RWPE1 (cell line): Measurements from ENCODE around the gene SCARF2.

Experiments
- CTCF ChIA-PET: fragments of 350-600 bp; sonication (Branson Sonifier 250); formaldehyde crosslinking; extraction: SDS; loops from one replicate; lab custom pipeline; 2021; lab: Yijun Ruan, JAX
- POLR2A ChIA-PET: fragments of 400-600 bp; formaldehyde crosslinking; extraction: SDS; loops from one replicate; lab custom pipeline; 2020; ENCODE audit warnings: antibody characterized with exemption; ENCODE audit not compliant: low non-redundant PET; lab: Yijun Ruan, JAX
- DNase-seq: peaks from one replicate; pipeline ENCODE4 v3.0.0; 2012; ENCODE audit warnings: low spot score
- H3K27ac ChIP-seq: fragments of 450-650 bp; 2 replicates; pipeline ENCODE4 v1.5.1; 2017
- TF ChIP-seq, protein P1 (sequence below): fragments of 450-650 bp; conservative IDR thresholded peaks from 2 replicates; pipeline ENCODE4 v1.5.1; 2017; ENCODE audit warnings: low read depth, mild to moderate bottlenecking

The SCARF2 gene

GRCh38 chr22:20438678-20439492, 1.3 kb upstream of the SCARF2 start:
- CTCF ChIA-PET, result no interaction called here
- TF ChIP-seq, protein P1, sequence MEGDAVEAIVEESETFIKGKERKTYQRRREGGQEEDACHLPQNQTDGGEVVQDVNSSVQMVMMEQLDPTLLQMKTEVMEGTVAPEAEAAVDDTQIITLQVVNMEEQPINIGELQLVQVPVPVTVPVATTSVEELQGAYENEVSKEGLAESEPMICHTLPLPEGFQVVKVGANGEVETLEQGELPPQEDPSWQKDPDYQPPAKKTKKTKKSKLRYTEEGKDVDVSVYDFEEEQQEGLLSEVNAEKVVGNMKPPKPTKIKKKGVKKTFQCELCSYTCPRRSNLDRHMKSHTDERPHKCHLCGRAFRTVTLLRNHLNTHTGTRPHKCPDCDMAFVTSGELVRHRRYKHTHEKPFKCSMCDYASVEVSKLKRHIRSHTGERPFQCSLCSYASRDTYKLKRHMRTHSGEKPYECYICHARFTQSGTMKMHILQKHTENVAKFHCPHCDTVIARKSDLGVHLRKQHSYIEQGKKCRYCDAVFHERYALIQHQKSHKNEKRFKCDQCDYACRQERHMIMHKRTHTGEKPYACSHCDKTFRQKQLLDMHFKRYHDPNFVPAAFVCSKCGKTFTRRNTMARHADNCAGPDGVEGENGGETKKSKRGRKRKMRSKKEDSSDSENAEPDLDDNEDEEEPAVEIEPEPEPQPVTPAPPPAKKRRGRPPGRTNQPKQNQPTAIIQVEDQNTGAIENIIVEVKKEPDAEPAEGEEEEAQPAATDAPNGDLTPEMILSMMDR, result no peak
- no peak for DNase-seq
- POLR2A ChIA-PET, result no interaction called here
- peak overlapping the region; percentile 37; the same call in 1 of the 2 replicates for H3K27ac ChIP-seq

DNA sequence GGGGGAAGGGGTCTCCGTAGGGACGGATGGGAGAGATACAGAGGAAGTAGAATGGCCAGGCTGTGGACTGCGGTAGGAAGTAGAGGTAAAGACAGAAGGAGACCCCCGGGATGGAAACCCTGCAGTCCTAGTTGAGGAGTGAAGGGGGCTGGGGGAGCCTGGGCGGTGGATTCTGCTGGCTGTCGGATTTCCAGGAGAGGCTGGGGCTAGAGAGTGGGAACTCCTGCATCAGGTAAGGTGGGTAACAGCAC, 727 bp upstream of the SCARF2 start:
- DNase-seq, result no peak
- CTCF ChIA-PET, result no interaction called here
- TF ChIP-seq, protein P1, result no peak
- H3K27ac ChIP-seq, result peak overlapping the region; percentile 37; the same call in 1 of the 2 replicates
- POLR2A ChIA-PET, result no interaction called here

GRCh38 chr22:20436768-20437612, 635 bp downstream of the SCARF2 start:
- DNase-seq, result no peak
- TF ChIP-seq, protein P1, result no peak
- peak overlapping the region; percentile 4; the same call in 1 of the 2 replicates for H3K27ac ChIP-seq
- ChIA-PET CTCF (no interaction called here), POLR2A (no interaction called here)

DNA sequence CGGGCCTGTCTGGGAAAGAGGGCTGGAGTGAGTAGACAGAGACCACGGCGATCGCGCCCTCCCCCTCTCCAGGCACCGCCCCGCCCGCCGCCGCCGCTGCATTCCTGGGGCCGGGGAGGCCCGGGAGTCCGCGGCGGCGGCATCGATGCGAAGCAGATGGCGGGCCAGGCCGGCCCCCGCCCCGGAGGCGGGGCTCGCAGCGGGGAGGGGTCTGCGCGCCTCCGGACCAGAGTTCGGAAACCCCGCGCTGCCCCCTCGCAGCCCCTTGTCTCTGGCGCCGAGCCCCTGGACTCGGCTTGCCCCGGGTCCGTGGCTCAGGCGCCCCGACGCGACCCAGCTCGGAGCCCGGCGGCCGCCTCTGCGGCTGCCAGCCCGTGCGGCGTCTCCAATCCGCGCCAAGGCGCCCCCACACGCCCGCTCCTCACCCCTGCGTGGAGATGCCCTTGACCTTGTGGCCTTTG, 1.3 kb downstream of the SCARF2 start:
- POLR2A ChIA-PET, result no interaction called here
- CTCF ChIA-PET, result no interaction called here
- DNase-seq, result no peak
- TF ChIP-seq, protein P1, result no peak
- no peak overlapping the region for H3K27ac ChIP-seq

DNA sequence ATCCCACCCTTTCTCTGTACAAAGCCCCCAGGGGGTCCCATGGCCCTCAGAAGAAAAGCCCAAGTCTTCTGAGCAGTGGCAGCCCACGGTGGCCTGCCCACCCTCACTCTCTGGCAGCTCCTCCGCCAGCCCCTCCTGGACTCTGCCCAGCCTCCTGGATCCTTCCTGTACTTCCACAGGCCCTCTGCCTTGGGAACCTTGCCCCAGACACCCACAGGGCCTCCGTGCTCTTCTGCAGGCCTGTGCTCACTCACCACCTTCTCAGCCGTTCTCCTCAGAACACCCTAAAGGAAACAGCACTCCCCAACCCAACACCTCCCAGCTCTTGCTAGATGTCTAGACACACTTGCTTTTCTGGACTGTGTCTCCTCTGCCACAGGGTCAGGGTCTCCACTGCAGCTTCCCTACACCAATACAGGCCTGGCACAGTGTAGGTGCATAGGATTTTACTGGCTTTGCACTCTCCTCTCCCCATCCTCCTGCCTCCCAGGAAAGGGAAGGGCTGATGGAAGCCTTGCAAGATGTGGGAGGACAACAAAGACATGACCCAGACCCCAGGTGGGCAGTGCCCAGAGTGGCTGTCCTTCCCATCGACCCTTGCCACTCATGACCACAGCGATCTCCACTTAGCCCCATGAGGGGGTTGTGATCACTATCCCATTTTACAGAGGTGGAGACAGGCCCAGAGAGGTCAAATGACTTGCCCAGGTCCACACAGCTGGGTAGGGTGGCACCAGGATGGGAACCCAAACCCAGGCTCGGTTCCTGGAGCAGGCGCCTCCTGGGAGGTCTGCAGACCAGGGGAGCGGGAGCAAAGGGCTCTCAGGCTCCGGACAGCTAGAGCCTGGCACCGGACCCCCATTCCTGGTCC, 2.0 kb downstream of the SCARF2 start:
- POLR2A ChIA-PET, result no interaction called here
- H3K27ac ChIP-seq, result no peak overlapping the region
- TF ChIP-seq, protein P1, result no peak
- DNase-seq, result no peak
- CTCF ChIA-PET, result interaction anchor here (0.5 kb wide), 1 partner anchor 9 kb away, joined by 5 read pairs; no protein-coding TSS in a partner anchor

DNA sequence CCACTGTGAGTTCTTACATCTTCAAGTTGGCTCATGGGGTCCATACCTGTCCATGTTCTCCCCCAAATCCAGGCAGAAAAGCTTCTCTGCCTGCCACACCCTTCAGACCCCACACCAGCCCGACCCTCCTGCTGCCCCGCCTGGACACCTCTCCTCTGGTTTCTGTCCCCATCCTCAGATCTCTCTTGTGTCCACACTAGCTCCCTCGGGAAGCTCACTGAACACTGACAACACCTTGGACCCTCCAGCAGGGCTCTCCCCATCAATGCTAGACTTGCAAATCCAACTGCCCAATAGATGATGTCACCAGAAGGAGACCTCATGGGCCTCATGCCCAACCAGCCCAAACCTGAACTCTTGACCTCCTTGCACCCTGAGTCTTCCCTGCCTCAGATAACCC, 2.9 kb downstream of the SCARF2 start:
- POLR2A ChIA-PET, result no interaction called here
- no peak for DNase-seq
- H3K27ac ChIP-seq, result no peak overlapping the region
- TF ChIP-seq, protein P1, result no peak
- CTCF ChIA-PET, result interaction anchor here (0.5 kb wide), 1 partner anchor 10 kb away, joined by 5 read pairs; no protein-coding TSS in a partner anchor
